Activated CD8-positive, alpha-beta memory T cell treated with anti-CD3 and anti-CD28 coated beads, Interleukin-2, amount 50 U/mL, for 24 hours (primary cell): ENCODE results near the gene DEFB124.

Experiments
- DNase-seq: peaks from one replicate; pipeline ENCODE4 v3.0.0-alpha.2; 2020; ENCODE audit errors: extremely low read depth

Gene DEFB124

GRCh38 chr20:31425797-31426196, 49.1 kb downstream of the DEFB124 start:
- no peak for DNase-seq

GRCh38 chr20:31418307-31418706, 56.6 kb downstream of the DEFB124 start:
- DNase-seq, result no peak

DNA sequence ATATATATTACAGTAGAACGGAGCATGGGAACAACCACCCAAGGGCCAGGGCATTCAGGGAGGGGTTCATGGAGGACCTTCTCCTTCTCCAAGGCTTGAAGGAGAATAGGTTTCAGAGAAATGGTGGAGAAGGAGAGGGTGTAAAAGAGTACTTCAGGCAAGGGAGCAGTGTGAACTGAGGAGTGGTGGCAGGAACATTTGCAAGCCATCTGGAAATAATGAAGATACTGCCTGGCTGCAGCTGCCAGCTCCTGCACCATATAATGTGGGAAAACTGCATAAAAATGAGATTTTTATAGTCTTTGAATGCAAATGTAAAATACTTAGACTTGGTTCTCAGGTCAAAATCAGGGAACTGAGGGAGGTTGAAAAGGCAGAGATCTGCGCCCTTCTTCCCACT, 59.3 kb downstream of the DEFB124 start:
- no peak for DNase-seq
